GM21515 (cell line): Measurements from ENCODE around the gene LARGE1.

ENCODE experiments used
- ATAC-seq: cut with Tn5 transposase; IDR thresholded peaks from one replicate; pipeline ENCODE4 v1.9.1; 2021; ENCODE audit not compliant: unreplicated experiment

The LARGE1 gene

DNA sequence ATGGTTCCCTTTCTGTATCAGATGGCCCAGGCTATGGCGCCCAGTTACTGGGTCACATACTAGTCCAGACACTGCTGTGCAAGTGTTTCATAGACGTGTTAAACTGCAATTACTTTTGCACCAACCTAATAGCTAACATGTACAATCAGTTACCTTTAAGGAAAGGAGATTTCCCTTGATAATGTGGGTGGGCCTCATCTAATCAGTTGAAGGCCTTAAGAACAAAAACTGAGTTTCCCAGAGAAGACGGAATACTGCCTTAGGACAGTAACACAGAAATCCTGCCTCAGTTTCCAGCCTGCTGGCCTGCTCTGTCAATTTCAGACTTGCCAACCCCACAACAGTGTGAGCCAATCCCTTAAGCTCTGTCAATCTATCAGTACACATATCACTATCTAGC lies 632.2 kb downstream of the LARGE1 start:
- ATAC-seq = no peak

DNA sequence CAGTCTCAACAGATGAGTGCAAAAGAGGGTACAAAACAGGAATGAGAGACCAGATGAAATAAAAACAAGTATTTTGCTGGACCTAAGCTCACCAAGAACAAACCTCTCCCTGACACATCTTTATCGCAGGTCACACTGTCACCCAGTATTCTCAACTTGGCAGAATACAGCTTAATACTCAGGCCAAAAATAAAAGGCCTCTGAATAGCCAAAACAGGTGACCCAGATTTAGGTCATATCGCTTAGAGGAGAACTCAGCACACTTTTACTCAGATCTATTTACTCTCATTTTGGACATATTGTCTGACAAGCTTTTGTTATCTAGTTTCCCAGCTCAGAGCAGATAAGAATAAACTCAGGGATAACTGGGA lies 645.2 kb downstream of the LARGE1 start:
- no peak for ATAC-seq

DNA sequence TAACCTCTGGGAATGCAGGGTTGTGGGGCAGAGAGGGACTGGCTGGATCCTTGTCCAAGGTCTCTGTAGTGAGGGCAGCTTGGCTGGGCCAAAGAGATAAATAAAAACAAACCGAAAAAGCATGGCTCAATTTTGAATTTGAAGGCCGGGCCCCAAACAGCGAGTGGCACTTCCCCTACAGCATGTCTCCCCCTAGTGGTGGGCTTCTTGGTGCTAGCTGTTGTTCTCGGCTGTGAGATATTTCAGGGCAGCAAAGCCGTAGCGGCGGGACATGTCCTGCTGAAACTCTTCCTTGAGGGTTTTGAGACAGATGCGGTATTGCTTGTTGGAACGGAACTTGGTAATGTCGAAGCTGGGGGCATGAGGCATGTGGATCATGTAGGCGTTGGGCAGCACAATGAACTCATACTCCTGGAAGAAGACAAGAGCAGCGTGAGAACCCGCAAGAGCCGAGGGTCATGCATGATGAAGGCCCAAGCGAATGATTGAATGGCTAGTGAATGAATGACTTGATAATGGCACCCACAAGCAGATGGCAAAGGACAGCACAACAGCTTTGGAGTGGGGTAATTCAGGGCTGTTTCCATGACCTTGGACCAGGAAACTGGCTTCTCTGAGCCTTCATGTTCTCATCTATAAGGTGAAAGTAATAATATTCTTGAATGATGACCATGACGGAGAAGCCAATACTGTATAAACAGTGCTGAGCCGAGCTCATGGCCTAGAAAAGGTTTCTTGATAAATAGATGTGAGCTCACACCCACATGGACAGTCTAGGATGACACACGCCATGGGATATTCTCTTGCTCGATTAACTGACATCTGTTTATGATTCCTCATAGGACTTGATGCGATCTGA lies 645.8 kb downstream of the LARGE1 start:
- no peak for ATAC-seq

DNA sequence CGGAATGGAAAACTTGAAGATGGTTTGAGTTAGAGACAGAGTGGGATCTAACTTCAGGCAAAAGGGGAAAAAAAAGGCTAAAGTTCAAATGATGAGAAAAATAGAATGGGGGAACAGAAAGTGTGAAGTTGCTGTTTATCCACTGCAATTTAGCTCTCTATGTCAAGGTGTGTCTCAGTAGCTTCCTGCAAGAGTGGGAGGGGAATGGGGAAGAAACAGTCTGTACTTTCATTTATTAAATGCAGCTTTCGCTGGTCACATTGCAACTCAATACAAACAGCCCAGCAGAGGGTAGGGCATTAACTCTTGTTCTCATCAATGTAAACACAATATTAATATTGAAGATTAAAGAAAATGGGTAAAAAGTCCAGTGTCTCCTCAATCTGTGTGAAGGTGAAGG lies 647.4 kb downstream of the LARGE1 start:
- ATAC-seq = no peak

DNA sequence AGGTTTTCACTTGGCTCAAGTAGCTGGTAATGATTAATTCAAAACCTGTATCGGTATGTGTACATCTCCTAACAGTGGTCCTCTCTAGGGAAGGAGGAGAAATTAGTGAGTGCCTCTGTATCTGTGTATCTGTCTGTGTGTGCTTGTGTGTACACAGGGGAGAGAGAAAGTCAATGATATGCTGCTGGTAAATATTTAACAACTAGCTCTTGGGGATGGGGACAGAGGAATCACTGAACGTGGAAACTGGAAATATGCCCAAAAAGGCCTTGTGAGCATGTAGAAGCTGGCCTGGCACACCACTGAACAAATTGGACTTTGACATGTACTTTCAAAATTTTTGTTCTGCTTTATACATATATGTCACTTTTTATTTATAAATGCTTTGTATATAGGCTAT lies 648.1 kb downstream of the LARGE1 start:
- ATAC-seq = peak; percentile 21

DNA sequence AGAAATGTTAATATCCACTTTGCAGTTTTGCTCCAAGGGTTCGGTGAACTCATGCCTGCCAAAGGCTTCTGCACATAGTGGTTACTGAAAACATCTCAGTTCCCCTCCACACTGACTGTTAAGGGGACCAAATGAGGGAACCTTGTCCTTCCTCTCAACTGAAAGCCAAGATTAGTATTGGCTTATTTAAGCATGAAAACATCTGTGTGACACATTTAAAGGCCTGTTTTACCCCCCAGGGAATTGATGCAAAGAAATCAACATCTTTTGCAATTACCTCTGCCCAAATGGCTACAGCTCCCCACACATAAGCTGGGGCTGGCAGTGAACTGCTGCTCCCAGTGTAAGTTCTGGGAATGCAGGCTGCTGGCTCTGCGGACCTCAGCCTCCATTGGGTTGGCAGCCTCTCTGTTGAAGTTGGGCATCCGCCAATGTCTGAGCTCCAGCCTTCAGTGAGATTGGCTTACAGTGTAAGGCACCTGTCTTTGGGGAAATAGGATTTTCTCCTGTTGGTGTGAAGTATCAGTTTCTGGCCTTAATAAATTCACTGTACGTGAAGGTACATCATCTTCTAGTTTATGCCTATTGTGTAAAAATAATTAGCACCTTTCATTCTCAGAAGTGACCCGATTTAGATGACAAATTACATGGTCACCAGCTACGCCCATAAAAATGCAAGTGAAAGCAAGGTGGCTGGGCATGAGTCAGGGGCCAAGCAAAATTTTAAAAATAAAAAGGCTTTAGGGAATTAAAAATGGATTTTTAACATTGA lies 648.7 kb downstream of the LARGE1 start:
- ATAC-seq = peak; percentile 64

DNA sequence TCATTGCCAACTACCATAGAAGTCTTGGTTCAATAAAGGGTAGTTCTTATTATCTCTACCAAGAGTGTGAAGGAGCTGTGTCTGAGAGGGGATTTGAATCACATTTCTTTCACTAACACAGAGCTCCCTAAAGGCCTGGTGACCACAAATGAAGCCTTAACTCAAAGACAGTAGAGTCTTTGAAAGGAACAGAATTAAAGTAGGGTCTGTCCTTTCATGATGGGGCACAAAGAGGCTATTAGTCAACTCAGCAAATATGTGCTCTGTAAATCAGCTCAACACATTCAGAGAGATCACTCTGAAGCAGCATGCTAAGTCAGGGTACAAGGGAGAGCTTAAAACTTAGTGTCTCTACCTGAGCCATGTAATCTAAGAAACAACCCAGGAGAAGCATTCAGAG lies 649.7 kb downstream of the LARGE1 start:
- no peak for ATAC-seq

DNA sequence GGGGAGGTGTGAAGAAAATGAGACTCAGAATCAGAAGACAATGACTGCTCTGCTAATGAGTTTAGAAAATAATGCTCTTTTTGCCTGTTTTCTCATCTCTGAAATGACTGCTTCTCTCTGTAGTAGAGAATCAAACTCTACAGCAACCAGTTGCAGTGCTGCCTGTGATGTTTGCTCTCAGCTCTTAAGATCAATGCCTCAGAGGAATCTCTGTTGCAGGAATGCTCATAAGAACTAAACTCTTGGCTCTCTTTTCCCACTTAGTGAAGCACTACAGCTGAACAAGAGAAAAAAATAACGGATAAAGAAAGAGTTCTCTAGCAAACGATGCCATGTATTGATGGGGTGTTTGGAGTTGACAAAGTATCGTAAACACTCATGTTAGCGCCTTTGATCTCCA lies 658.6 kb downstream of the LARGE1 start:
- no peak for ATAC-seq

DNA sequence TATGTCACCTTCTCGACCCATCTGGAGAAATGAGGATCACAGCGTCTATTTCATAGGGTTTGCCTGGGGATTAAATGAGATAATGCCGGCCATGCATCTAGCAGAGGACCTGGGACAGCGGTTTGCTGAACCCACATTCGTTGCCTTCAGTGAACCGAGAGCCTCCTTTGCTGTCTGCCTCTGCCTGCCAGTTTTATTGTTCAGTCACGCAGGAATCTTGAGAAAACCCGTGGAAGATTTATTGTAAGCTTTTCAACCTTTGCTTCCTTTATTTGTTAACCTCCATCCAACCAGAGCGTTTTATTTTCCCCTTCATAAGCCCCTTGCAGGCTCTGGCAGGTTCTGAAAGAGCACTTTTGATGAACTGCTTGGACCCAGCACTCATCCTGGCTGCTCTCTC lies 659.8 kb downstream of the LARGE1 start:
- ATAC-seq = no peak

DNA sequence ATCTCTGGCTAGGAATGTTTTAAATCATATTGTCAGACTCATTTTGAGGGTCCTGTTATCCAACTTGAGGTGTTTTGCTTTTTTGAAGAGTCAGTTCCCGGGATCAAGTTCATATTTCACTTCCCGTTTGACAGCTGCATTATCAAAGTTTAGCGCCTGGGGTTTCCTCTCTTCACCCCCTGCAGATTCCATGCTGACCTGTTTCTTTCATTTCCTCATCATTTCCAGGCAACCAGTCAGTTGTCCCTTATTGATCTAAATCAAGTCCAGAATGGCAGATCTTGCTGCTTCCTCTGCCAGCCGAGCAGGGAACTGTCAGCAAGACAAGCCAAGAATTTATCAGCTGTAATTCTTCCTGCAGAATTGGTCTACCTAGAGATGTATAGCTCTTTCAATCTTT lies 664.5 kb downstream of the LARGE1 start:
- ATAC-seq = no peak

DNA sequence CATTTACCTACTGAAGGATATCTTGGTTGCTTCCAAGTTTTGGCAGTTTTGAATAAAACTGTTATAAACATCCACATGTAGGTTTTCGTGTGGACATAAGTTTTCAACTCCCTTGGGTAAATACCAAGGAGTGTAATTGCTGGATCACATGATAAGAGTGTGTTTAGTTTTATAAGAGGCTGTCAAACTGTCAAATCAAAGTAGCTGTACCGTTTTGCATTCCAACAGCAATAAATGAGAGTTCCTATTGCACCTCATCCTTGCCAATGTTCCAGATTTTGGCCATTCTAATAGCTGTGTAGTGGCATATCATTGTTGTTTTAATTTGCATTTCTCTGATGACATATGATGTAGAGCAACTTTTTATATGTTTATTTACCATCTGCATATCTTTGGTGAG lies 671.3 kb downstream of the LARGE1 start:
- no peak for ATAC-seq

DNA sequence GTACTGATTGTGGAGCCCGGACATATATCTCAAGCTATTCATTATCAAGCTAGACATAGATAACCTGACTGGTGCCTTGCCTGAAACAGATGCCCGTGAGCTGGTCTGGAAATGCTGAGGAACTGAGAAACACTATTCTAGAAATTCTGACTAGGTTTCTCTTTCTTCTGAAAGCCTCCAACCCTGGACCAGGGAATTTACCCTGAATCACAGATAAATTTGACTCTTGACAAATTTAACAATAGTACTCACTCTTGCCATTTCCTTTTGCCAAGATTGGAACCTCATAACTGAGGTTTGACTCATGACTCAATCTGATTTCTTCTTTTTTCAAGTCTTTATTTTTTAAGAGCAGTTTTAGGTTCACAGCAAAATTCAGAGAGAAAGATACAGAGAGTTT lies 672.5 kb downstream of the LARGE1 start:
- ATAC-seq = peak; percentile 47

DNA sequence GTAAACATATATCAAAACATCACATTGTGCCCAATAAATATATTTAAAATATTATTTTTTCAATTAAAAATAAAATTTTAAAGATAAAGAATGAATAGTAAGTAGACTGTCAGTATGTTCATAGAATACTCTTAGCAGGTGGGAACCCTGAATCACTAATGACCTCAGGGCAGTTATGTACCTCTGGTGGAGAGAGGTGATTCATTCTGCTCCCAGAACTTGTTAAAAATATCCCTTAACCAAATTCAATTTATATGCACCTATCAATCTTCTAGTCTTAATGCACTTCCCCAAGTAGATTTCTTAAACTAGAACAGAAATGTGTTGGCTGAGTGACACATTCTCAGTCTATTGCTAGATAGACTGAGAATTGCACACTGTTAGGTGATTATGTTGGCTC lies 678.2 kb downstream of the LARGE1 start:
- ATAC-seq = no peak

DNA sequence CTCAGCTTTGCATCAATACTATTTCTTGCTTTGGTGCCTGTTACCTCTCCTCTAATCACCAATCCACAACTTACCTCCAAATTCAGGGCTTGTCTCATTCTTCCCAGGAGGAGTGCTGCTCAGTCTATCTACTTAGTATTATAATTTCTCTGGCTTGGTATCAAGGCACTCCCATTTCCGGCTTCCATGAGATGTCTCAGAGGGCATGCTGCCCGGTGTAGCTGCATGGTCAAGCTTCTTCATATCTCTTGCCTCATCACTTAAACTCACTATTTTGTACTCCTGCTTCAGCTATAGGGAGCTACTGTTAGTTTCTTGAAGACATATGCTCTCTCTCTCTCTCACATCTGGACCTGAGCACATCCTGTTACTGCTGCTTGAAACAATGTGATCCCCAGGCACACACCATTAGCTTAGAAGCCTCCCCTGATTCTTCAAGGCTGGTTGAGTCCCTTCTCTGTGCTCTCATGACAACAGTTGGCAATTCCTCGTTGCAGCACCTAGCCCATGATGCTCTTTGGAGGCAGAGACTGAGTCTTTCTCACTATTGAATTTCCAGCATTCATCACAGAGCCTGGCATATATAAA lies 679.3 kb downstream of the LARGE1 start:
- ATAC-seq = no peak

DNA sequence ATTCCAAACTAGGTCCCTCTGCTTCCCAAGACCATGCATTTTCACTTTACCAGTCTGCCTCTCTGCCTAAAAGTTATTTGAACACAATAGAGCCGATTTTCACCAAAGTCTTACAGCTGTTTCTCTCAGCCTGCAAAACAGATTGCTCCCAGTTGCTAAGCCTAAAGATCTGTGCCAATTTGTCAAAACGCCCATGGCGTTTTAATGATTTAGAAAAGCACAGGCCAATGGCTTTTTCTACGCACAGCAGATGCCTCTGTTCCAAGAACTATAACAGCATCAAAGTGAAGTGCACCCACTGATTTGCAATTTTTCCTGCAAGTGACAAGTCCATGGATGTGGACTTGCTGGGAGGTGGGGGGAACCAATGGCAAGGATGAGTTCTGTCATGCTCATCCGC lies 688.2 kb downstream of the LARGE1 start:
- no peak for ATAC-seq

DNA sequence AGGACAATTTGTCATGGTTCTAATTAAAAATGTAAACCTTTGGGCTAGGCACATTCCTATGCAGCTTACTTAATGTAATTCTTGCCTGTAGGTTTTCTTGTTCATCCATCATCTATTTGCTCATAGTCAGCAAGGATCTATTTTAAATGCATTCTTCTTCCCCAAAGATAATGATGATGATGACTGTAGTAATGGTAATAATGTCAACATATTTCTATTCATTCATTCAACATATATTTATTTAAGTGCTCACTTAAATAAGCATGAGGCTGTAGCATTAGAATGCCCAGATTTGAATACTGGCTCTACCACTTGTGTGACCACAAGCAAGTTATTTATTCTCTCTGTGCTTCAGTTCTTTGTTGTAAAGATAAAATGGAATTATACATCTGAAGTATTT lies 692.5 kb downstream of the LARGE1 start:
- ATAC-seq = no peak

DNA sequence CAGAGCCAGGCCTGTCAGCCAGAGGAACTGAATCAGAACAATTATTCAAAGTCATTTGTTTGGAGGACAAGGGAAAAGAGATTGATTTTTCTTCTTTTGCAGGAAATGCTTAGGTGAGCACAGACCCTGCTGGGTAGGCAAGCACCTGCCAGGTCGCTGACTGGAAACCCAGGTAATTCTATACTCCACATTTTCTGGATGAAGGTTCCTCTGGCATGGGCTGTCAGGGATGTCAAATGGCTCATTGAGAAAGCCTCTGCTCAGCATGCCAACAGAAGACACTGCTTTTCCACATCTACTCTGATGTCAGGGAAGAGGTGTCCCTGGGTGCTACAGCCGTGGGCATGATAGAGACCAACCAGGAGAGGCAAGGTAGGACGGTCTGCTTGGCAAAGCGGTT lies 695.4 kb downstream of the LARGE1 start:
- no peak for ATAC-seq
